Measurements from ENCODE around the gene PTPRM.

PTPRM gene

DNA sequence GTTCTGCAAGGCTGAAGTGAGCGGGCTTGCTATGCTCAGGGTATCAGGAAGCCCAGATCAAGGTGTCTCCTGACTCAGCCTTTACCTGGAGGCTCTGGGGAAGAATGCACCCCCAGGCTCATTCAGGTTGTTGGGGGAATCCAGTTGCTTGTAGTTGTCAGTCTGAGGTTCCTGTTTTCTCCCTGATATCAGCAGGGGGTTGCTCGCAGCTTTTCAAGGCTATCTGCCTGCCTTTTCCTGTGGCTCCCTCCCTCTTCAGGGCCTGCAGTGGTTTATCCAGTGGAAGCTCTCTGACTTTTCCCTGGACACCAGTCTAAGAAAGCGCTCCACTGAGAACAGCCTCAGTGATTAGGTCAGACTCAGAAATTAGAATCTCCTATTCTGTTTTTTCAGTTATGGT, 116.6 kb downstream of the PTPRM start:
- Mint-ChIP-seq H3K27me3 (no peaks in the 10 kb centered on the region), H3K9me3 (no peaks in the 10 kb centered on the region)
- no peak for ATAC-seq

DNA sequence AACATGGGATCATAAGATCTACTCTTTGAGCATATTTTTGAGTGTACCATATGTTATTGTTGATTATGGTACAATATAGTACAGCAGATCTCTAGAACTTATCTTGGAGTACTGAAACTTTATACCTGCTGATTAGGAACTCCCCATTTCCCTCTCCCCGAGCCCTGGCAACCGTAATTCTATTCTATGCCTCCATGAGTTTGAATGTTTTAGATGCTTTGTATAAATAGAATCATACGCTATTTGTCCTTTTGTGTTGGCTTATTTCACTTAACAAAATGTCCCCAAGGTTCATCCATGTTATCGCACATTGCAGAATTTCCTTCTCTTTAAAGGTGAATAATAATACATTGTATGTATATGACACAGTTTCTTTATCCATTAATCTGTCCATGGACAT, 117.2 kb downstream of the PTPRM start:
- H3K4me3 Mint-ChIP-seq: no peak overlapping the region
- H3K4me1 Mint-ChIP-seq: no peaks in the 10 kb centered on the region
- no peaks in the 10 kb centered on the region for H3K9me3 Mint-ChIP-seq
- no peak for DNase-seq
- H3K27me3 Mint-ChIP-seq: no peaks in the 10 kb centered on the region
- no peak for ATAC-seq
- H3K27ac Mint-ChIP-seq: no peak overlapping the region

More for the DNA sequence above, 116.6 kb downstream of the PTPRM start:
- DNase-seq: no peak
- Mint-ChIP-seq H3K27ac (peak overlapping the region in 1 of 2 donors; percentile 33), H3K4me1 (no peaks in the 10 kb centered on the region), H3K4me3 (no peak overlapping the region)

DNA sequence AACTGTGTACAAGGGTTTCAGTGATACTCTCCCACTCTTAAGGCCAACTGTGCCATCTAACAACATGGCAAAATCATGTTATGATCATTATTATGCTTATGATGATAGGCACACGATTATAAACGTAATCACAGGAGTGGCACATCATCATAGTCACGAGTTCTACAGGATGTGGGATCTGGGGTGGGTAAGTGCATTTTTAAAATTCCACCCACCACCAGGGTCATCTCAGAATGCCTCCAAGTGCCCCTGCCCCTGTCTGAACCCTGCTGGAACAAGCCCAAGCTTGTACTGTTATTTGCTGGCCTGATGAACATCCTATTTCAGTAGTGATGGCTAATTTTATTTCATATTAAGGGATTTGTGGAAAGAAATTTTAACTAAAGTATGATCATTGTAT, 117.8 kb downstream of the PTPRM start:
- no peaks in the 10 kb centered on the region for H3K9me3 Mint-ChIP-seq
- H3K4me3 Mint-ChIP-seq: no peak overlapping the region
- ATAC-seq: no peak
- no peak for DNase-seq
- no peaks in the 10 kb centered on the region for H3K27me3 Mint-ChIP-seq
- no peaks in the 10 kb centered on the region for H3K4me1 Mint-ChIP-seq
- H3K27ac Mint-ChIP-seq: no peak overlapping the region

DNA sequence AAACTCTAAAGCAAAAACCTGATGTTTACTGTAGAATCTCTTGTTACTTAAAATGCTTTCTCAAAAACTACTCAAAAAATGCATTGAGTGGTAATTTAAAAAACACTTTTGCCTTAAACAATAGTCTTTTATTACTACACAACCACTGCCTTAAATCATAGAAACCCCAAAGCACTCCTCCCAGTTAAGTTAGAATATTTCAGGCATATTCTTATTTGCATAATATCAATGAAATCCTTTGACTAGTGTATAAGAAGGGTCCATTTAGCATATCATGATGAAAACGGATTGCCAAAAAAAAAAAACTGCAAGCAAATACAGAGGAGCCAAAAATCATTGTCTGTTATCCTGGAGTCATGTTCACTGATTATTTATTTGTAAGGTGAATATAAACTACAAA, 119.2 kb downstream of the PTPRM start:
- no peak for ATAC-seq
- no peak for DNase-seq
- Mint-ChIP-seq H3K9me3 (no peaks in the 10 kb centered on the region), H3K4me1 (no peaks in the 10 kb centered on the region), H3K27ac (no peak overlapping the region), H3K27me3 (no peaks in the 10 kb centered on the region), H3K4me3 (no peak overlapping the region)

DNA sequence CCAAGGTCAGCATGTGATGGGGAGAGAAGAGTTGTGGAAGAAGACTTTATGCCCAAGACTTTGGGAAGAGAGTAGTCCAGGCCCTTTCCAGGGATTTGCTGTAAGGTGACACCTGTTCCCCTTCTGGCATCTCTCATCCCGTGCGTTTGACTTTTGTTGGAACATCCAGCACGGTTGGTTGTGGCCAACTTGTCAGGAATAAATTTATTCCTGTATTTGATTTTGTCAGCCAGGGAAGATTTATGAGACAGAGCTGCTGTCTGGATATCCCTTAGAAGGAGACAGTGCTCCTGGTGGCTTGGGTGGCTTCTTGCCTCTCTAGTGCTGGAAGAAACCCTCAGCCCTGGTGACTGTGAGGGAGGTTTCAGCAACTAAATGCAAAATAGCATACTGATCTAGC, 121.5 kb downstream of the PTPRM start:
- no peaks in the 10 kb centered on the region for H3K27me3 Mint-ChIP-seq
- no peaks in the 10 kb centered on the region for H3K4me1 Mint-ChIP-seq
- H3K9me3 Mint-ChIP-seq: no peaks in the 10 kb centered on the region
- no peak for ATAC-seq
- DNase-seq: no peak
- H3K27ac Mint-ChIP-seq: no peak overlapping the region
- no peak overlapping the region for H3K4me3 Mint-ChIP-seq

DNA sequence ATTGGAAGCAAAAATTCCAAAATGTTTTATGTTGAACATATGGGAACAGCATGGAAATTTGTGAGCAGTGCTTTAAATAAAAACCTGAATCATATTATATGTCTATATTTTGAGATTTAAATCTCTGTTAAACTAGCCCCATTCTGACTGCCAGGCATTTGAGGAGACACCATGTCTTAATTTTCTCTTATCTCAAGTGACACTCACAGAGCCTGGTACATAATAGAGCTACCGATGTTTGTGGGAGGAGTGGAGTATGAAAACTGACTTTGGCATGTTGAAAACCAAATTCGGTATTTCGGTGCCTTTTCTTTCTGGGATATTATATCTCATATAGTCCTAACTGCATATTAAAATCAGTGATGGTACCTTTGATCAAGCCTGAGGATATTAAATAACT, 124.1 kb downstream of the PTPRM start:
- DNase-seq (no peak), ATAC-seq (no peak)
- Mint-ChIP-seq H3K9me3 (no peaks in the 10 kb centered on the region), H3K4me1 (no peaks in the 10 kb centered on the region), H3K27me3 (no peaks in the 10 kb centered on the region), H3K4me3 (no peak overlapping the region), H3K27ac (no peak overlapping the region)

DNA sequence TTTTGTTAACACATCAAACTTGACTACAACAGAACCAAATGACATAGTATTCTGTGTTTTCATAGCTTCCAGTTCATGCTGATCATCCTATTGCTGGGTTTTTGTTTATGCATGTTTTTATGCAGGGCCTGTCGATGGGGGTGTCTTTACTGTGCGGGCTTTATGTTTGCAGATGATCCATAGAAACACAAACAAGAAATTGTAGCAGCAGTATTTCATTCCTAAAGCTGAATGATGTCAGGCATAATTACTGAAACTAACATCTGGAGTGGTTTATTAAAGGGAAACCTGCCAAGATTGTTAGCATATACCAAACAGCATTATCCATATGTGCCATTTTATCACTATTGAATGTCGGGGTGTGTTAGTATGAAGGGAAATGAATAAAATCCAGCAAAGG, 129.7 kb downstream of the PTPRM start:
- Mint-ChIP-seq H3K27me3 (no peaks in the 10 kb centered on the region), H3K9me3 (no peaks in the 10 kb centered on the region), H3K4me1 (no peaks in the 10 kb centered on the region), H3K27ac (no peak overlapping the region), H3K4me3 (no peak overlapping the region)
- DNase-seq (no peak), ATAC-seq (no peak)

DNA sequence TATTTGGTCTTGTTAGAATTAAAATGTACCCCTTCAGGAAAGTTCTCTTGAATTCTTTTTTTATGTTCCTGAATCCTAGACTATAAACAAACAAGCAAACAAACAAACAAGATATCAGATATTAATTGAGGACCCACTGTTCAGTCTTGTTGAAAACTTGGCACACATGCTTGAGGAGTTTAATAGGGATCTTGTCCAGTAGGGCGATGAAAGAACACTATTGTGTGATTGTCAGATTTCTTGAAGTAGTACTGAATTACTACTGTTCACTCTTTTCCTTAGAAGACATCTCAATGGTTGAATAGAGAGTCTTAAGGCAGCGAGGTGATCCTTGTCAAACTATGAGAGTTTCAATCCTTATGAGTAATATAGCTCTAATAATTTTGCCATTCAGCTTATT, 130.2 kb downstream of the PTPRM start:
- H3K9me3 Mint-ChIP-seq: peaks cover 2 to 4% of the 10 kb centered on the region in 2 donors
- DNase-seq (no peak), ATAC-seq (no peak)

DNA sequence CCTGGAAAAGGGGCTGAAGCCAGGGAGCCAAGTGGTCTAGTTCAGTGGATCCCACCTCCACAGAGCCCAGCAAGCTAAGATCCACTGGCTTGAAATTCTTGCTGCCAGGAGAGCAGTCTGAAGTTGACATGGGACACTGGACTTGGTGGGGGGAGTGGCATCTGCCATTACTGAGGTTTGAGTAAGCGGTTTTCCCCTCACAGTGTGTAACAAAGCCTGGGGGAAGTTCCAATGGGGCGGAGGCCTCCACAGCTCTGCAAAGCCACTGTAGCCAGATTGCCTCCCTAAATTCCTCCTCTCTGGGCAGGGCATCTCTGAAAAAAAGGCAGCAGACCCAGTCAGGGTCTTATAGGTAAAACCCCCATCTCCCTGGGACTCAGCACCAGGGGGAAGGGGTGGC, 144.4 kb downstream of the PTPRM start:
- Mint-ChIP-seq H3K9me3 (peaks cover 21 to 35% of the 10 kb centered on the region in 2 donors), H3K4me3 (no peak overlapping the region), H3K27me3 (no peaks in the 10 kb centered on the region), H3K4me1 (no peaks in the 10 kb centered on the region), H3K27ac (peak overlapping the region in 1 of 2 donors; percentile 28)
- DNase-seq (no peak), ATAC-seq (no peak)

More for the DNA sequence above, 130.2 kb downstream of the PTPRM start:
- H3K4me3 Mint-ChIP-seq: no peak overlapping the region
- H3K4me1 Mint-ChIP-seq: no peaks in the 10 kb centered on the region
- peak overlapping the region in 1 of 2 donors; percentile 5 for H3K27ac Mint-ChIP-seq
- H3K27me3 Mint-ChIP-seq: no peaks in the 10 kb centered on the region

DNA sequence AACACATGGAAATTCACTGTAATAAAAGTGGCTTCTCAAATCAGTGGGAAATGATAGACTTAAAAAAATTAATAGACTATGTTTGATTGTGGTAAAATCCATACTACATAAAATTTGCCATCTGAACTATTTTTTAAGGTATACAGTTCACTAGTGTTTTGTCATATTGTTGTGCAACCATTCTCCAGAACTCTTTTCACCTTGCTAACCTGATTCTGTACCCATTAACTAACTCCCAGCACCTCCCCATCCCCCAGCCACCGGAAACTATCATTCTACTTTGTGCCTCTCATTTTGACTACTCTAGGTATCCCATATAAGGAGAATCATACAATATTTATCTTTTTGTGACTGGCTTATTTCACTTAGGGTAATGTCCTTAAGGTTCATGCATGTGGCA, 153.3 kb downstream of the PTPRM start:
- Mint-ChIP-seq H3K4me3 (no peak overlapping the region), H3K9me3 (peaks cover 0 to 12% of the 10 kb centered on the region in 2 donors)

DNA sequence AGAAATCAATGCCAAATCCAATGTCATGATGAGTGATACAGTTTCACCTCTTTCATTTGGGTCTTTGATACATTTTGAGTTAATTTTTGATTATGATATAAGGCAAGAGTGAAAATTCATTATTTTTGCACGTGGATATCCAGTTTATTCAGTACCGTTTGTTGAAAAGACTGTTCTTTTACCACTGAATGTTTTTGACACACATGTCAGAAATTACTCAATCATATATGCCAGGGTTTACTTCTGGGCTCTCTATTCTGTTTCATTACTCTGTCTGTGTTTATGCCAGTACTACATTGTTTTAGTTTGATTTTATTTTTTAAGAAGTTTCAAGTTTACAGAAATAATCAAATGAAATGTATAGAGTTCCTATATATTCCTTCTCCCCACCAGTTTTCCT, 154.4 kb downstream of the PTPRM start:
- no peak overlapping the region for H3K4me3 Mint-ChIP-seq
- ATAC-seq: no peak
- peaks cover 0 to 7% of the 10 kb centered on the region in 2 donors for H3K9me3 Mint-ChIP-seq
- H3K27ac Mint-ChIP-seq: no peak overlapping the region
- no peaks in the 10 kb centered on the region for H3K4me1 Mint-ChIP-seq
- H3K27me3 Mint-ChIP-seq: no peaks in the 10 kb centered on the region
- no peak for DNase-seq

More for the DNA sequence above, 153.3 kb downstream of the PTPRM start:
- ATAC-seq (no peak), DNase-seq (no peak)
- no peak overlapping the region for H3K27ac Mint-ChIP-seq
- H3K4me1 Mint-ChIP-seq: no peaks in the 10 kb centered on the region
- H3K27me3 Mint-ChIP-seq: no peaks in the 10 kb centered on the region

DNA sequence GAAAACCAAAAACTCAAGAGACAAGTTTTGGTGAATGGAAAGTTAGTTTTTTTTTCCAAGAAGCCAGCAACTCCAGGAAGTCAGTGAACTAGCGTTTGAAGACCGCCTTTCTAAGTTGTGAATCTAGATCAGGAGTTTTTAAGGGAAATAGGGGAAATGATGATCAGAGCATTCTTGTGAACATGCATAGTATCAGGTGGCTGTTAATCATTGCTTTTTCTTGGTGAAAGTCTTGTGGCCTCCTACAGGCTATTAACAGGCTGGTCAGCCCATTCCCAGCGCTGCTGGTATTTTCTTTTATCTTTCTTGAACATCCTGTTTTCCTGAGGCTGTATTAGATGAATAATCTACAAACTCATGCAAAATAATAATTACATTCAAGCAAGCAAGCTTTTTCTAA, 155.8 kb downstream of the PTPRM start:
- no peaks in the 10 kb centered on the region for H3K4me1 Mint-ChIP-seq
- H3K27me3 Mint-ChIP-seq: no peaks in the 10 kb centered on the region
- H3K9me3 Mint-ChIP-seq: peaks cover 0 to 7% of the 10 kb centered on the region in 2 donors
- H3K4me3 Mint-ChIP-seq: no peak overlapping the region
- no peak overlapping the region for H3K27ac Mint-ChIP-seq
- ATAC-seq (no peak), DNase-seq (no peak)

DNA sequence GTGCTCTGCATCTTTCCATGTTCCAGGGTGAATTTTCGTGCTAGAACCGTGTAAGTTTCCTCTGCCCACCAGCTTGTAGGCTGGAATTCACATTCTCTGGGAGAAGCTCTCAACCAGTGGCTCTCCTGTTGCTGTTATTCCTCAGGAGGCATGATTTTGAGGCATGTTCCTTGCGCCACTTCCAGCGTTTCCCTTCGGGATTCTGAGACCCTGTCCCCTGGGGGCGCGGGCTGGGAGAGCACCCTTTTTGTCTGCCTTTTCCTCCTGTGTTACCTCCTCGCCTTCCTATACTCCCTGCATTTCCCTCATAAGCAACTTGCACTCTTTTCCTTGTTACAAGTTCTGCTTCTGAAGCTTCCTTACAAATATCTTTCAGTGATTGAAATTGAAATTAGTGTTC, 156.4 kb downstream of the PTPRM start:
- no peak overlapping the region for H3K27ac Mint-ChIP-seq
- no peak overlapping the region for H3K4me3 Mint-ChIP-seq
- peaks cover 0 to 7% of the 10 kb centered on the region in 2 donors for H3K9me3 Mint-ChIP-seq
- no peaks in the 10 kb centered on the region for H3K27me3 Mint-ChIP-seq
- DNase-seq: no peak
- no peak for ATAC-seq
- H3K4me1 Mint-ChIP-seq: no peaks in the 10 kb centered on the region

DNA sequence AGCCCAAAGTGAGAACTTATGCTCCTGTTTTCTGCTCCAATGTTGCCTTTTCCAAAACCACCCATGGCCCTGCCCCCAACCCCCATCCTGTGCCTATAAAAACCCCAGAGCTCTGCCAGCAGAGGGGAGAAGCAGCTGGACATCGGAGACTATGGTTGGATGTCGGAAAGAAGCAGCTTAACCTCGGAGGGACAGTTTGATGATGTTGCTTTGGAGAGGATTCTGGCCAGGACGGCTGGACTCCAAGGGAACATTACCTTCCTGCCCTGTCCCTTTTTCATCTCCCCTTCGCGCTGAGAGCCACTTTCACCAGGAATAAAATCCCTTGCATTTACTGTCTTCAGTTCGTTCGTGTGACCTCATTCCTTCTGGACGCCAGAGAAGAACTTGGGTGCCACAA, 158.4 kb downstream of the PTPRM start:
- no peak for DNase-seq
- Mint-ChIP-seq H3K27ac (no peak overlapping the region), H3K9me3 (peaks cover 0 to 7% of the 10 kb centered on the region in 2 donors), H3K4me3 (no peak overlapping the region), H3K4me1 (no peaks in the 10 kb centered on the region), H3K27me3 (no peaks in the 10 kb centered on the region)
- ATAC-seq: no peak

DNA sequence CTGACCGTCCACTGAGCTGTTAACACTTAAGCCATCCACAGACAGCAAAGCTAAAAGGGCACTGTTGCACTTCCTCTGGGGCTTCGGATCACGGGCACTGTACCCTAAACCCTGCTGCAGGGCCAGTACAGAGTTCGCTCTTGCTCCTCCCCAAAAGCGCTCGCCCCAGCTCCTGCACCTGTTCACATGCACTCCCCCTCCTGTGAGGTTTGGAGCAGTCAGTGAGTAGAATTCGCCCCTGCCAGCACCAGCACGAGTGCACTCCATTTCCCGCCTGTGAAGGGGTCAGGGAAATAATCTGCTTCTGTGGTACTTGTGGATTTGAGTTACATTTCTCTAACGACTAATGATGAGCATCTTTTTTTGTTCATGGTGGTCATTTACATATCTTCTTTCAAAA, 158.8 kb downstream of the PTPRM start:
- Mint-ChIP-seq H3K27me3 (no peaks in the 10 kb centered on the region), H3K4me3 (no peak overlapping the region), H3K9me3 (peaks cover 0 to 7% of the 10 kb centered on the region in 2 donors), H3K4me1 (no peaks in the 10 kb centered on the region), H3K27ac (no peak overlapping the region)
- no peak for DNase-seq
- ATAC-seq: no peak

DNA sequence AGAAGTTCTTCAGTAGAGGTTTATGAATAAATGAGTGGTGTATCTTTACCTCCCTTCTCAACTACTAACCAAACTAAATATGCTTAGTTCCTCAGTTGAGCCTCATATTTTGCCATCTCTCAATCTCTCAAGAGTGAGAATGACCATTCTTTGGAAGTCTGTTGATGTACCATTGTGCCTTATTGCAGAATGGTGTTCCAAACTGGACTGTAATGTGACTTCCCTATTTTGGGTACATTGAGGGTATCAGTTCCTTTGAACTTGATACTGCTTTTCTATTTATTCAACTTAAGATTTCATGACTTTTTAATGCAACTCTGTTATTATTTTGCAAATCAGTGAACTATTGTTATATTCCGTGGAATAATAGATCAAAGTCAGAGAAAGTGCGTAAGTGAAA, 159.4 kb downstream of the PTPRM start:
- Mint-ChIP-seq H3K27ac (no peak overlapping the region), H3K4me1 (no peaks in the 10 kb centered on the region), H3K4me3 (no peak overlapping the region), H3K9me3 (peaks cover 0 to 7% of the 10 kb centered on the region in 2 donors), H3K27me3 (no peaks in the 10 kb centered on the region)
- ATAC-seq (no peak), DNase-seq (no peak)

DNA sequence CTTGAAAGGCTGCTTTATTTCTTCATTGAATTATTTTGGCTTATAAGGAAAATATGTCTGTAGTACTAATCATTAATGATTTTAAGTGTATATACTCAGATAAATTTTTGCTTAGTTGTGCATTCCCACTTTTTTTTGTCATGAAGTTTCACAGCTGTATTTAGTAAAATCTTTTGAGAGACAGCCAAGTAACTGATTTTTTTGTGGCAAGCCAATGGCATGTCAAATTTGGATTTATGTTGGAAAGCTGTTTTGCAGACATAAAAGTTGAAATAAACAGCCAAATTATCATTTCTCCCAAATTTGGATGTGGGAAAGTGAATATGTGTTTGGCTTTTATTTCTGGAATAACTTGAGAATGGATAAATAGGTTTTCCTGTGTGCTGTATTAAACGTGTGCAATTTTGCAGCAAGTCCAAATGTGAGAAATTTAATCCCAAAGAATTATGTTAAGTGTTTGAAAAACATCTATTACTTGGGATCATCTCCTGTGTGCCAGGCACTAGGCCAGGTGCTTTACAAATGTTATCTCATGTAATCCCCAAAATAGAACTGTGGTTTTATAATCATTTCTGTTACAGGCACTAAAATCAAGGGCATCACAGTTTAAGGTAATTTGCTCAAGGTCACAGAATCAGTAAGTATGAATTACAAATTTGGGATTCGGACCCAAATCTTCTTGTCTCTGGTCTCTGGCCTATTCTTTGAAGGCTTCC, 160.4 kb downstream of the PTPRM start:
- Mint-ChIP-seq H3K4me1 (no peaks in the 10 kb centered on the region), H3K9me3 (peaks cover 0 to 7% of the 10 kb centered on the region in 2 donors), H3K27ac (no peak overlapping the region), H3K4me3 (no peak overlapping the region), H3K27me3 (no peaks in the 10 kb centered on the region)
- DNase-seq: no peak
- no peak for ATAC-seq

Measured in stimulated activated naive CD8-positive, alpha-beta T cell treated with anti-CD3 and anti-CD28 coated beads, Interleukin-15, amount 100 ng/mL, for 72 hours (primary cell).